HG02884 (cell line): ENCODE measurements around the gene ALDH4A1.
"Not testable (repeated sequence)": the region's sequence is repeated elsewhere in the genome, so short reads cannot be mapped to it uniquely, and the experiment has no call there.

Source experiments
- ATAC-seq: cut with Tn5 transposase; IDR thresholded peaks from one replicate; pipeline ENCODE4 v1.9.1; 2021; ENCODE audit warnings: mild to moderate bottlenecking, moderate library complexity; ENCODE audit not compliant: unreplicated experiment

The ALDH4A1 gene

GRCh38 chr1:18901147-18901951, 1.0 kb downstream of the ALDH4A1 start:
- ATAC-seq, result no peak

DNA sequence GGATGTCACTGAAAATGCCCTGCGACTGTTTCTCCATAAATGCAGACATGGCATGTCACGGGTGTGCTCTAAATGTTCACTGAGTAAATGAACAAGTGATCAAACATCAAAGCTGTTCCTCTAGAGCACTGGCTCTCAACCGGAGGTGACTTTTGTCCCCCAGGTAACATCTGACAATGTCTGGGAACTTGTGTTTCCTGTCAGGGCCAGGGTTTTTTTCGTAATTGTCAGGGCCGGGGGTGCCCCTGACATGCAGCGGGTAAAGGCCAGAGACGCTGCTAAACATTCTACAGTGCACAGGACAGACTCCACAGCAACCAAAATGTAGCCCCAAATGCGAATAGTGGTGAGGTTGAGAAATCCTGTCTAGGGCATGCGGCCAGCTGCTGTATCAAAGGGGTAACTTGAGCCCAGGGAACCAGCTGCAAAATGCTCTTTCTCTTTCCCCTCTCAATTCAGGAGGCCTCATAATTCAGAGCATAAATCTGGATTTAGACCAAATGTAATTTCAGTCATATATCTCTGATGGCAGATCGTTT, 2.0 kb downstream of the ALDH4A1 start:
- ATAC-seq, result no peak

DNA sequence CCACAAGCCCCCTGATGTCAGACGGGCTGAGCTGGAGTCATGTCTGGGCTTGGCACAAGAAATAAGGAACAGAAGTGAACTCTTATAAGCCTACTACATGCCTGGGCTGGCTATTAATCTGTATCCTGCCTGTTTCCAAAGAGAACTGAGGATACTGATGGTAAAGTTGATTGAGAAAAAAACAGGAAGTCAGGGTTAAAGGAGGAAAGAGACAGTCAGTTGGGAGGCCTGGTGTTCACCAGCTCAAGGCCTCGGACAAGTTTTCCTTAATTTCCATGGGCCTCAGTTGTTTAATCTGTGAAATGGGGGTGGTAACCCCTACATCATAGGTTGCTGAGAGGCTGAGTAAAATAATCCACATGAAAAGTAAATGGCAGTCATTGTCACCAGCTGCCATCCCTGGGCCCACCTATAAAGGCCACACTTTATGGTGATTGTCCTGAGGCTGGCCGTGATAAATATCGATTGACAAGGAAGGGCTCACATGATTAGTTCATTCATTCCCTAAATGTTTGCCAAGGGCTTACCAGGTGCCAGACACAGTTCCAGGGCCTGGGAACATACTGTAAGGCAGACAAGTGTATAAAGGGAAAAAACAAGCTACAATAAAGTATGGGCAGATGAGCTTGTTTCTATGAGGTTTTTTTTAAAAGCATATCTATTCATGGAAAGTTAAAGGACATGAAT, 2.8 kb downstream of the ALDH4A1 start:
- ATAC-seq, result no peak

- ATAC-seq, result no peak
These were observed 3.8 kb downstream of the ALDH4A1 start for GRCh38 chr1:18898567-18898966.

- no peak for ATAC-seq
These were observed 7.0 kb downstream of the ALDH4A1 start for GRCh38 chr1:18895317-18895716.

GRCh38 chr1:18893120-18893519, 9.2 kb downstream of the ALDH4A1 start:
- no peak for ATAC-seq

GRCh38 chr1:18891858-18892257, 10.5 kb downstream of the ALDH4A1 start:
- not testable (repeated sequence) for ATAC-seq

- ATAC-seq, result no peak
These were observed 11.0 kb downstream of the ALDH4A1 start for GRCh38 chr1:18891426-18891780.

- no peak for ATAC-seq
These were observed 11.5 kb downstream of the ALDH4A1 start for GRCh38 chr1:18890706-18891425.

DNA sequence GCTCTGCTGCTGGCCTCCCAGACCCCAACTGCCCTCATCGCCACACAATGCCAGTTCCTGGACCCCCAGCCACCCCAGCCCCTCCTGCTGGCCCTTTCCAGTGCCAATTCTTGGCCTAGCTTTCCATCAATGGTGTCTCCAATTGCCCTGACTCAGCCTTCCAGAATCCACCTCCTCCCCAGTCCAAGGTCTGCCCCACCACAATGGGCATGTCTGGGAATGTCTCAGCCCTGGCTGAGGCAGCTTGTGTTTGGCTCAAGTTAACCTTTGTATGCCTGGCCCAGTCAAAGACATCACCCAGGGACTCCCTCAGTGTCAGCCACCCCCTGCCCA, 16.4 kb downstream of the ALDH4A1 start:
- no peak for ATAC-seq

DNA sequence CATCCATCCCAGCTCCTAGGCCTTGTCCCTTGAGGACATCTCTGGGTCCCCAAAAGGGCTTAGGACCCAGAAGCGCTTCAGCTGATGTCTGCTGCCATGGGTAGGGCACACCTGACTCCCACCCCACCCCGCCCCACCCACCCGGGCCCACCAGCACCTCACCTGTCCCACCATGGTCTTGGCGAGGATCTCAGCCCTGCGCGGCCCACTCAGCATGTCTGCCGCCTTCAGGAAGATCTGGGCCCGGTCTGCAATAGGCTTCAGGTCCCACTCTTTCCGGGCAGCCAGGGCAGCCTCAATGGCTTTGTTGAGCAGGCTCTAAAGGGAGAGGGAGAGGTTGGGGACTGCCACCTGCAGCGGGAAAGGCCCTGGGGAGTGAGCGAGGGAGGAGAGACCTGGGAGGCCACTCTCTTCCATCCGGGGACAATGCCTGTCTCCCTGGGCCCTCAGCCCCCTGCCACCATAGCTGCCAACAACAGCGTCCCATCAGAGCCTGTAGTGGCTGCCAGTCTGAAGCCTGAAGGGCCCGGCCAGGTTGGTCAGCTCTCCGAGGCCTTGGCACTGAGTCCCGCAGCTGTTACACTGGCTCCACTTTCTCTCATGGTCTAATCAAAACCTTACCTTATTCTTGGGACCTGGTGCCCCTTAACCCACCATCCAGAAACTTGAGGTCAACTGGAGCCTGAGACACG, 16.9 kb downstream of the ALDH4A1 start:
- ATAC-seq, result no peak

- no peak for ATAC-seq
These were observed 17.6 kb downstream of the ALDH4A1 start for GRCh38 chr1:18884727-18885126.

DNA sequence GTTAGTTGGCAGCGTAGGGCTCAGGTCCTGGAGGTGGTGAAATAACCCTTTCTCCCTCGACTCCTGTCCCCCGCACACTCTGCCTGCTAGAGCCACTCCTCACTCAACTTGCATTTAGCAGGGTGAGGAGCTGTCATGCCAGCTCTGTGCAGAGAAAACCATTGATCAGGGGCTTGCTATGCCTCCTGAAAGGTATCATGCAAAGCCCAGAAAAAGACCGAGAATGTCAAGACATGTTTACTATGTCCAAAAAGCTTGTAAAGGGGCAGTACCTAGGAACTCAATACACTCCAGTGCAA, 18.0 kb downstream of the ALDH4A1 start:
- ATAC-seq, result no peak

GRCh38 chr1:18883636-18884418, 18.5 kb downstream of the ALDH4A1 start:
- ATAC-seq, result no peak

GRCh38 chr1:18883079-18883478, 19.3 kb downstream of the ALDH4A1 start:
- ATAC-seq, result no peak

DNA sequence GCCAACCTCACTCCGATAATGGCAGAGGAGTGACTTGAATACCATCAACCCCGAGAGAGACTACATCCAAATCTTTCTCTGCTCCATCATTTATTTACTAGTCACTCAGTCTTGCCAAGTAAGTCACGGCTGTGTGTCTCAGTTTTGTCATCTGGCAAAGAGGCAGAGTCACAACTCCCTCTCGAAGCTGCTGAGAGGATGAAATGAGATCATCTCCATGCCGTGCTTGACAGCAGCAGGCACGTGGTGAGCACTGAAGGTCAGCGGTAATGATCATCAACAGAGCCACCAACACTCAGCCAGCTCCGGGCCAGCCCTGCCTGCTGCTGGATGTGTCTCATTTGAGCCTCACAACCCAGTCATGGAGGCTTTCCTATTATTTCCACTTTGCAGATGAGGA, 19.9 kb downstream of the ALDH4A1 start:
- no peak for ATAC-seq

- ATAC-seq, result no peak
These were observed 20.5 kb downstream of the ALDH4A1 start for GRCh38 chr1:18881642-18882431.

DNA sequence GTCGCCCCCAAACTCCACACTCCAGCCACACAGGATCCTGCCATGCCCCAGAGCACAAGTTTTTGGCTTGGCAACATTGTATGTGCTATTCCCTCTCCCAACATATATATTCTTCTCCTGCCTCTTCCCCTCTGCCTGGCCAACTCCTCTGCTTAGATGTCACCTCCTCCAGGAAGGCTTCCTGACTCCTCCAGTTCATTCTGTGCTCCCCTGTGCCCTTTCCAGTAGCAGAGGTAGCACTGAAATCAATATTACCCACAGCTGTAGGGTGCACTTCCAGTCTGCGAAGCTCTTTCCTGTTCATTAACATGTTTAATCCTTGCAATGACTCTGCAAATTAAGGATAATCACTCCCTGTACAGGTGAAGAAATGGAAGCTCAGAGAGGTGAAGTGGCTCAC, 21.2 kb downstream of the ALDH4A1 start:
- ATAC-seq, result no peak

GRCh38 chr1:18880585-18880984, 21.8 kb downstream of the ALDH4A1 start:
- no peak for ATAC-seq

- no peak for ATAC-seq
These were observed 22.5 kb downstream of the ALDH4A1 start for GRCh38 chr1:18879791-18880309.
